ENCODE results near the gene MTNR1B. TPM values are rescaled to one million over a fixed set of nuclear protein-coding genes. Genes with fewer than 3 reads are reported as not detected.

MTNR1B gene
- not detected for total RNA-seq

GRCh38 chr11:92969634-92970347 lies at the start of gene MTNR1B:
Gene MTNR1B, plus strand, starts transcription at chr11:92969651. Its CDS starts 75 bp downstream, at chr11:92969726.
- ATAC-seq = peak; percentile 59
- no peak for DNase-seq (ENCODE audit: low spot score)

- ATAC-seq = no peak
These were observed 49.1 kb upstream of the MTNR1B start for GRCh38 chr11:92920331-92920730.

GRCh38 chr11:92922731-92923130 lies 46.7 kb upstream of the MTNR1B start:
- ATAC-seq = no peak
- no peak for DNase-seq (ENCODE audit: low spot score)

More at GRCh38 chr11:92920331-92920730, 49.1 kb upstream of the MTNR1B start:
- DNase-seq (ENCODE audit: low spot score) = no peak

- DNase-seq (ENCODE audit: low spot score) (no peak), ATAC-seq (no peak)
These were observed 40.2 kb upstream of the MTNR1B start for GRCh38 chr11:92929246-92929645.

- ATAC-seq (no peak), DNase-seq (ENCODE audit: low spot score) (no peak)
These were observed 39.8 kb upstream of the MTNR1B start for GRCh38 chr11:92929653-92930052.

- no peak for ATAC-seq
- no peak for DNase-seq (ENCODE audit: low spot score)
These were observed 37.6 kb upstream of the MTNR1B start for GRCh38 chr11:92931746-92932422.

- no peak for ATAC-seq
- DNase-seq (ENCODE audit: low spot score) = no peak
These were observed 30.1 kb upstream of the MTNR1B start for GRCh38 chr11:92939305-92939704.

- DNase-seq (ENCODE audit: low spot score) = no peak
These were observed 27.5 kb upstream of the MTNR1B start for GRCh38 chr11:92941676-92942571.

GRCh38 chr11:92946707-92947106 lies 22.7 kb upstream of the MTNR1B start:
- DNase-seq (ENCODE audit: low spot score) (no peak), ATAC-seq (no peak)

More at GRCh38 chr11:92941676-92942571, 27.5 kb upstream of the MTNR1B start:
- peak; percentile 93 for ATAC-seq

- peak; percentile 55 for DNase-seq (ENCODE audit: low spot score)
- peak; percentile 82 for ATAC-seq
These were observed 21.3 kb upstream of the MTNR1B start for GRCh38 chr11:92948116-92948515.

GRCh38 chr11:92954003-92954402 lies 15.4 kb upstream of the MTNR1B start:
- DNase-seq (ENCODE audit: low spot score) (no peak), ATAC-seq (no peak)

- DNase-seq (ENCODE audit: low spot score) (no peak), ATAC-seq (no peak)
These were observed 13.6 kb upstream of the MTNR1B start for GRCh38 chr11:92955860-92956259.

GRCh38 chr11:92960886-92961285 lies 8.6 kb upstream of the MTNR1B start:
- DNase-seq (ENCODE audit: low spot score) = no peak
- peak; percentile 75 for ATAC-seq

- no peak for ATAC-seq
- DNase-seq (ENCODE audit: low spot score) = no peak
These were observed 7.0 kb upstream of the MTNR1B start for GRCh38 chr11:92962446-92962845.

GRCh38 chr11:92964471-92964870 lies 5.0 kb upstream of the MTNR1B start:
- DNase-seq (ENCODE audit: low spot score) (no peak), ATAC-seq (no peak)

- ATAC-seq (no peak), DNase-seq (ENCODE audit: low spot score) (no peak)
These were observed 4.3 kb upstream of the MTNR1B start for GRCh38 chr11:92965196-92965595.

- DNase-seq (ENCODE audit: low spot score) (no peak), ATAC-seq (no peak)
These were observed 2.3 kb upstream of the MTNR1B start for GRCh38 chr11:92967178-92967577.

- ATAC-seq = no peak
These were observed 1.6 kb upstream of the MTNR1B start for GRCh38 chr11:92967867-92968266.

GRCh38 chr11:92969293-92969633 lies 188 bp upstream of the MTNR1B start:
- DNase-seq (ENCODE audit: low spot score) (no peak), ATAC-seq (peak; percentile 10)

More at GRCh38 chr11:92967867-92968266, 1.6 kb upstream of the MTNR1B start:
- no peak for DNase-seq (ENCODE audit: low spot score)

- ATAC-seq (no peak), DNase-seq (ENCODE audit: low spot score) (no peak)
These were observed 2.8 kb downstream of the MTNR1B start for GRCh38 chr11:92972248-92972647.

- DNase-seq (ENCODE audit: low spot score) = no peak
These were observed 5.8 kb downstream of the MTNR1B start for GRCh38 chr11:92975285-92975684.

More at GRCh38 chr11:92975285-92975684, 5.8 kb downstream of the MTNR1B start:
- no peak for ATAC-seq
